SK-N-SH (cell line): ENCODE data around the gene PIK3IP1. TPM values are rescaled to one million over a fixed set of nuclear protein-coding genes. Genes with fewer than 3 reads are reported as not detected.

Experiments used
- CTCF ChIA-PET: fragments of 300-600, 350-600 bp; formaldehyde crosslinking; extraction: SDS; loops from one replicate; lab custom pipeline; 2021; lab: Yijun Ruan, JAX
- POLR2A ChIA-PET: fragments of 350-600 bp; sonication (Branson Sonifier 250); formaldehyde crosslinking; extraction: SDS; loops from one replicate; lab custom pipeline; 2020; ENCODE audit warnings: antibody characterized with exemption, inconsistent platforms; lab: Yijun Ruan, JAX
- DNase-seq: peaks from one replicate; pipeline ENCODE4 v3.0.0; 2012
- H2AFZ ChIP-seq: fragments of 200-600 bp; sonication (generic); 2 replicates; pipeline ENCODE4 v1.8.1; 2016; ENCODE audit warnings: antibody characterized with exemption, mild to moderate bottlenecking, low read depth
- H3F3A ChIP-seq: fragments of 200-600 bp; sonication (generic); replicated peaks from 2 replicates; pipeline ENCODE3; 2016; ENCODE audit warnings: antibody characterized with exemption, mild to moderate bottlenecking; ENCODE audit not compliant: insufficient read depth
- H3K27ac ChIP-seq, 2 experiments: fragments of 200-500 bp in 1 of 2; fragments of 200-600 bp in 1 of 2; sonication (Bioruptor generic) in 1 of 2; sonication (generic), shearing (Covaris generic) in 1 of 2; 2 replicates each; pipeline versions ENCODE4 v1.5.1 to v1.6.1; 2014 to 2016; ENCODE audit warnings: low read depth in 2 of 2, inconsistent platforms in 1 of 2, low read length in 1 of 2, mild to moderate bottlenecking in 1 of 2, mixed read lengths in 1 of 2
- H3K27me3 ChIP-seq: fragments of 200-600 bp; sonication (generic), shearing (Covaris generic); 2 replicates; pipeline ENCODE4 v1.6.1; 2016; ENCODE audit warnings: mixed run types; ENCODE audit not compliant: insufficient read depth
- H3K36me3 ChIP-seq, 2 experiments: fragments of 200-500 bp in 1 of 2; fragments of 200-600 bp in 1 of 2; sonication (Bioruptor generic) in 1 of 2; sonication (generic) in 1 of 2; replicated peaks in 1 of 2; 2 replicates each; pipeline versions ENCODE3 to v1.5.1; 2014 to 2016; ENCODE audit warnings: low read length in 1 of 2, mild to moderate bottlenecking in 1 of 2; ENCODE audit not compliant: insufficient read depth in 2 of 2, control insufficient read depth in 1 of 2
- H3K4me1 ChIP-seq, 2 experiments: fragments of 200-500 bp in 1 of 2; fragments of 200-600 bp in 1 of 2; sonication (Bioruptor generic) in 1 of 2; sonication (generic), shearing (Covaris generic) in 1 of 2; 2 replicates each; pipeline versions ENCODE4 v1.5.1 to v1.6.1; 2014 to 2016; ENCODE audit warnings: low read depth in 1 of 2, low read length in 1 of 2, mixed run types in 1 of 2; ENCODE audit not compliant: insufficient read depth in 2 of 2, control insufficient read depth in 1 of 2
- H3K4me2 ChIP-seq: fragments of 200-600 bp; sonication (generic), shearing (Covaris generic); 2 replicates; pipeline ENCODE4 v1.6.1; 2017; ENCODE audit warnings: mixed run types
- H3K4me3 ChIP-seq, 2 experiments: fragments of 200-500 bp in 1 of 2; fragments of 200-600 bp in 1 of 2; sonication (Bioruptor generic) in 1 of 2; sonication (generic), shearing (Covaris generic) in 1 of 2; 2 replicates each; pipeline versions ENCODE4 v1.5.1 to v1.8.1; 2014 to 2016; ENCODE audit warnings: low read depth in 2 of 2, inconsistent platforms in 1 of 2, low read length in 1 of 2, mild to moderate bottlenecking in 1 of 2, mixed read lengths in 1 of 2, moderate library complexity in 1 of 2
- H3K79me2 ChIP-seq: fragments of 200-600 bp; sonication (generic); 2 replicates; pipeline ENCODE4 v1.8.1; 2017; ENCODE audit warnings: mild to moderate bottlenecking; ENCODE audit not compliant: insufficient read depth
- H3K9ac ChIP-seq: fragments of 200-600 bp; sonication (generic); 2 replicates; pipeline ENCODE4 v1.6.1; 2017; ENCODE audit warnings: mixed run types
- H3K9me2 ChIP-seq: fragments of 200-600 bp; sonication (generic); 2 replicates; pipeline ENCODE4 v1.6.1; 2017; ENCODE audit warnings: mixed run types
- H3K9me3 ChIP-seq: fragments of 200-600 bp; sonication (generic); 2 replicates; pipeline ENCODE4 v1.6.1; 2017; ENCODE audit warnings: mixed run types, mild to moderate bottlenecking, moderate library complexity
- H4K20me1 ChIP-seq: fragments of 200-600 bp; sonication (generic); 2 replicates; pipeline ENCODE4 v1.6.1; 2017; ENCODE audit warnings: mild to moderate bottlenecking, mixed run types; ENCODE audit not compliant: insufficient read depth
- EP300 ChIP-seq, 2 experiments: IDR thresholded peaks; 2 replicates each; pipeline versions ENCODE4 v1.4.0 to v1.6.1; 2012; ENCODE audit warnings: borderline replicate concordance in 1 of 2, low read depth in 1 of 2, low read length in 1 of 2
- EZH2phosphoT487 ChIP-seq: fragments of 200-600 bp; sonication (generic); IDR thresholded peaks from 2 replicates; pipeline ENCODE4 v1.6.1; 2017; ENCODE audit warnings: low read depth, mixed run types, mild to moderate bottlenecking, antibody characterized with exemption, moderate library complexity, borderline replicate concordance
- FOSL2 ChIP-seq: IDR thresholded peaks from 2 replicates; pipeline ENCODE4 v1.4.0; 2012; ENCODE audit warnings: low read depth, mild to moderate bottlenecking, moderate library complexity, borderline replicate concordance
- FOXJ3 ChIP-seq: sonication (generic); formaldehyde crosslinking; IDR thresholded peaks from 2 replicates; pipeline ENCODE4 v1.5.1; 2020; ENCODE audit warnings: mild to moderate bottlenecking, missing genetic modification reagents
- JUND ChIP-seq: IDR thresholded peaks from 2 replicates; pipeline ENCODE4 v1.4.0; 2012
- MXI1 ChIP-seq: IDR thresholded peaks from 2 replicates; pipeline ENCODE4 v1.6.1; 2012; ENCODE audit warnings: mild to moderate bottlenecking, low read depth, low read length, improper control_type of control experiment
- NFIC ChIP-seq: IDR thresholded peaks from 2 replicates; pipeline ENCODE4 v1.4.0; 2012; ENCODE audit warnings: borderline replicate concordance
- NRF1 ChIP-seq: IDR thresholded peaks from 2 replicates; pipeline ENCODE4 v1.6.1; 2012; ENCODE audit warnings: low read depth, mild to moderate bottlenecking, low read length
- SMC3 ChIP-seq: IDR thresholded peaks from 2 replicates; pipeline ENCODE4 v1.6.1; 2012; ENCODE audit warnings: low read depth, low read length, improper control_type of control experiment
- TAF1 ChIP-seq: IDR thresholded peaks from 2 replicates; pipeline ENCODE4 v1.6.1; 2012; ENCODE audit warnings: low read depth, mild to moderate bottlenecking, low read length, moderate library complexity, borderline replicate concordance
- TCF12 ChIP-seq: IDR thresholded peaks from 2 replicates; pipeline ENCODE4 v1.4.0; 2012
- YY1 ChIP-seq: IDR thresholded peaks from 2 replicates; pipeline ENCODE4 v1.4.0; 2012; ENCODE audit warnings: low read depth, mild to moderate bottlenecking
- WGBS: methylation state at CpG from one replicate; pipeline ENCODE4 v1.1.6; 2017; ENCODE audit warnings: low lambda C conversion rate; 5-methylcytosine and 5-hydroxymethylcytosine counted together
- polyA plus RNA-seq, 3 experiments: library from polyadenylated mRNA; depleted of rRNA; stranded (reverse); fragments of >200 nt; gene quantifications; 2 replicates each; pipeline ENCODE4 v1.2.3, GENCODE V29; 2012
- TF ChIP-seq, protein P1 (sequence below): IDR thresholded peaks from 2 replicates; pipeline ENCODE4 v1.4.0; 2012; ENCODE audit warnings: low read depth, borderline replicate concordance
- TF ChIP-seq, protein P2 (sequence below): IDR thresholded peaks from 2 replicates; pipeline ENCODE4; 2012
- TF ChIP-seq, protein P3 (sequence below): IDR thresholded peaks from 2 replicates; pipeline ENCODE4 v1.6.1; 2012; ENCODE audit warnings: mild to moderate bottlenecking, low read depth, low read length, moderate library complexity

PIK3IP1 gene
- polyA plus RNA-seq, 1 of the 3 experiments (the other 2 are of a cell fraction) = 8.6 TPM

DNA sequence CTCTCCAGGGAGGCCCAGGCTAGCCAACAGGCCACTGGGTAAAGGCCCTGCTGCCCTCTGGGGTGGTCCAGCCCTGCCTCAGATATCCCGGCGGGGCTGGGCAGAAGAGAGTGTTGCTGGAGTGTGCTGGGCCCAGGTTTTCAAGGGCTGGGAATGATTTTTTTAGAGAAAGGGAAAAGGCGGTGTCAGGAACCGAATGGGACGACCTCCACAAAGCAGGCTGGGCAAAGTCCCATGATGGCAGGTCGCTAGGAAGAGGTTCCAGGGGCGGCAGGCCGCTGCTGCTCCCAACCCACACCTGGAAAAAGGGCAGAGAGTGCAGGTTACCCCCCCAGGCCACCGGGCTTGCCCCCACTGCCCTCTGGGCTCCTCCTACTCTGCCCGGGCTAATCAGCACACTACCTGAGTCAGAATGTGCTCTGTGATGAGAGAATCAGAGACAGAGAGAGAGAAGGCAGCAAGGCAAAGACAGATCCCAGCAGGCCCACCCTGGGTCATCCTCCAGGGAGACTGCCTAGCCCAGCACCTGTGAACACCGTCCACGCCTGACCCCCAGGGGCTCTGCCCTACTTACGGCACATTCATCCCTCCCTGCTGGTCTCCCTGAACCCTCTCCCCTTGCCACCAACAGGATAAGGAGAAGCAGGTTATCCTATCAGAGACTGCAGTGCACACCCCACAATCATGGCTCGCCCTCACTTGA, 49.2 kb upstream of the PIK3IP1 start (continued):
- TF ChIP-seq, protein P1, sequence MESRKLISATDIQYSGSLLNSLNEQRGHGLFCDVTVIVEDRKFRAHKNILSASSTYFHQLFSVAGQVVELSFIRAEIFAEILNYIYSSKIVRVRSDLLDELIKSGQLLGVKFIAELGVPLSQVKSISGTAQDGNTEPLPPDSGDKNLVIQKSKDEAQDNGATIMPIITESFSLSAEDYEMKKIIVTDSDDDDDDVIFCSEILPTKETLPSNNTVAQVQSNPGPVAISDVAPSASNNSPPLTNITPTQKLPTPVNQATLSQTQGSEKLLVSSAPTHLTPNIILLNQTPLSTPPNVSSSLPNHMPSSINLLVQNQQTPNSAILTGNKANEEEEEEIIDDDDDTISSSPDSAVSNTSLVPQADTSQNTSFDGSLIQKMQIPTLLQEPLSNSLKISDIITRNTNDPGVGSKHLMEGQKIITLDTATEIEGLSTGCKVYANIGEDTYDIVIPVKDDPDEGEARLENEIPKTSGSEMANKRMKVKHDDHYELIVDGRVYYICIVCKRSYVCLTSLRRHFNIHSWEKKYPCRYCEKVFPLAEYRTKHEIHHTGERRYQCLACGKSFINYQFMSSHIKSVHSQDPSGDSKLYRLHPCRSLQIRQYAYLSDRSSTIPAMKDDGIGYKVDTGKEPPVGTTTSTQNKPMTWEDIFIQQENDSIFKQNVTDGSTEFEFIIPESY = no peak
- TF ChIP-seq JUND = no peak

DNA sequence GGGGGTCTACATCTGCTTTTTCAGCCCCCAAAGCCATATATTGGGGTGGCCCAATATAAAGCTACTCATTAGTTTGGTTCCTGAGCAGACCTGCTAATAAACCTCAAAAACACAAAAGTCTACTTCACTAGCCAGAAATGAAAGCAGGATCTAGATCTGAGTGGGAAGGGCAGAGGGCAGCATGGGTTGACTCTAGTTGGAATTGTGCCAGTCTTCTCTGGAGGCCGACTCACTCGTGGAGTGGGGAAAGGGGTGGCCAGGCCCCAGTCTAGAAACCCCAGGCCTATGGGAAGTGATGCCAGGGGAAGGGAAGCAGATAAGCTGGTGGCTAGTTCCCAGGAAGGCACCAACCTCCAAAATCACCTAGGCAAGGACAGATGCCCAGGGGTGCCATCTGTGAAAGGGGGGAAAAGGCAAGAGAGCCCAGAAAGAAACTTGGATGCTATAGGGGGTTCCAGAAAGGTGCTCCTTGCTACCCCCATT, 48.5 kb upstream of the PIK3IP1 start:
- 18% methylated on average over 2 of the region's 2 CpGs for WGBS
- no peak overlapping the region for H3K4me3 ChIP-seq
- ChIA-PET CTCF (interaction anchor here (4.7 kb wide), 1 partner anchor 27 kb away, joined by 25 read pairs; no protein-coding TSS in a partner anchor), POLR2A (interaction anchor here (1.2 kb wide), 1 partner anchor 15 kb away, joined by 3 read pairs; no protein-coding TSS in a partner anchor)
- H4K20me1 ChIP-seq = peaks cover 78% of the 10 kb centered on the region
- H3K4me1 ChIP-seq = peaks cover 19 to 60% of the 10 kb centered on the region in 2 experiments
- no peaks in the 10 kb centered on the region for H3F3A ChIP-seq
- H2AFZ ChIP-seq = no peak overlapping the region
- H3K79me2 ChIP-seq = peaks cover 76% of the 10 kb centered on the region
- H3K9ac ChIP-seq = no peak overlapping the region
- H3K27ac ChIP-seq = no peak overlapping the region
- DNase-seq = no peak
- no peaks in the 10 kb centered on the region for H3K9me2 ChIP-seq
- TF ChIP-seq NFIC (0 out of 2 replicates have a peak, but pooled peaks have one; percentile 9), EP300 (IDR thresholded peaks at IDR 0.05; ENCODE audit: borderline replicate concordance in 1 of 2, low read depth in 1 of 2, low read length in 1 of 2) (no peak), FOSL2 (no peak)
- TF ChIP-seq, protein P2, sequence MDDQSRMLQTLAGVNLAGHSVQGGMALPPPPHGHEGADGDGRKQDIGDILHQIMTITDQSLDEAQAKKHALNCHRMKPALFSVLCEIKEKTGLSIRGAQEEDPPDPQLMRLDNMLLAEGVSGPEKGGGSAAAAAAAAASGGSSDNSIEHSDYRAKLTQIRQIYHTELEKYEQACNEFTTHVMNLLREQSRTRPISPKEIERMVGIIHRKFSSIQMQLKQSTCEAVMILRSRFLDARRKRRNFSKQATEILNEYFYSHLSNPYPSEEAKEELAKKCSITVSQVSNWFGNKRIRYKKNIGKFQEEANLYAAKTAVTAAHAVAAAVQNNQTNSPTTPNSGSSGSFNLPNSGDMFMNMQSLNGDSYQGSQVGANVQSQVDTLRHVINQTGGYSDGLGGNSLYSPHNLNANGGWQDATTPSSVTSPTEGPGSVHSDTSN = no peak
- H3K4me2 ChIP-seq = no peak overlapping the region
- H3K9me3 ChIP-seq = no peaks in the 10 kb centered on the region
- peaks cover 44 to 69% of the 10 kb centered on the region in 2 experiments for H3K36me3 ChIP-seq
- H3K27me3 ChIP-seq = no peaks in the 10 kb centered on the region

DNA sequence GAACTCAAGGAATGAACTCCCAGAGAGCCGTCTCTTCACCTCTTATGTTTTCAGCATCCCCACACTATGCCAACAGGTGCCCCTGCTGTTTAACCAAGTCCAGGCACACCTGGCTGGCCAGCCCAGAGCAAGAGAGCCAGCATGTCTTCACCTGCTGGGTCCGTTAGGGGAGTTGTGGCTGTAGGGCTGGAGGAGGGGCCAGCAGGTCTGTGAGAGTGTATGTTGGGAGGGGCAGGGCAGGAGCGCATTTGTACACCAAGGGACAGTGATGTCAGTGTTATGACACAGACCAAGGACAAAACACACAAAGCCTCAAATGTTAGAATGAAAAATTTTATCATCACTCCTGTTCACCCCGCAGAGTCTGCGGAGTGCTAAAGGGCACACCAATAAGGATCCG, 48.1 kb upstream of the PIK3IP1 start:
- H3K36me3 ChIP-seq = peaks cover 44 to 74% of the 10 kb centered on the region in 2 experiments
- peaks cover 76% of the 10 kb centered on the region for H3K79me2 ChIP-seq
- POLR2A ChIA-PET = interaction anchor here (1.2 to 1.6 kb wide), 2 partner anchors 13 to 14 kb away, joined by 3 to 7 read pairs; no protein-coding TSS in a partner anchor
- peaks cover 74% of the 10 kb centered on the region for H4K20me1 ChIP-seq
- CTCF ChIA-PET = interaction anchor here (0.8 to 4.7 kb wide), 2 partner anchors 26 to 68 kb away, joined by 3 to 25 read pairs; no protein-coding TSS in a partner anchor
- H3K9ac ChIP-seq = no peak overlapping the region
- no peak overlapping the region for H3K27ac ChIP-seq
- peaks cover 19 to 60% of the 10 kb centered on the region in 2 experiments for H3K4me1 ChIP-seq
- no peaks in the 10 kb centered on the region for H3K9me3 ChIP-seq
- no peaks in the 10 kb centered on the region for H3K9me2 ChIP-seq
- H3K4me2 ChIP-seq = no peak overlapping the region
- no peak for DNase-seq
- H3K27me3 ChIP-seq = no peaks in the 10 kb centered on the region
- H2AFZ ChIP-seq = no peak overlapping the region
- 96% methylated on average over 6 of the region's 6 CpGs for WGBS
- no peak overlapping the region for H3K4me3 ChIP-seq
- no peaks in the 10 kb centered on the region for H3F3A ChIP-seq
- TF ChIP-seq NRF1 = no peak
- TF ChIP-seq EZH2phosphoT487 = no peak
- no peak for TF ChIP-seq FOXJ3 (CRISPR knock-in tag)
- TF ChIP-seq, protein P3, sequence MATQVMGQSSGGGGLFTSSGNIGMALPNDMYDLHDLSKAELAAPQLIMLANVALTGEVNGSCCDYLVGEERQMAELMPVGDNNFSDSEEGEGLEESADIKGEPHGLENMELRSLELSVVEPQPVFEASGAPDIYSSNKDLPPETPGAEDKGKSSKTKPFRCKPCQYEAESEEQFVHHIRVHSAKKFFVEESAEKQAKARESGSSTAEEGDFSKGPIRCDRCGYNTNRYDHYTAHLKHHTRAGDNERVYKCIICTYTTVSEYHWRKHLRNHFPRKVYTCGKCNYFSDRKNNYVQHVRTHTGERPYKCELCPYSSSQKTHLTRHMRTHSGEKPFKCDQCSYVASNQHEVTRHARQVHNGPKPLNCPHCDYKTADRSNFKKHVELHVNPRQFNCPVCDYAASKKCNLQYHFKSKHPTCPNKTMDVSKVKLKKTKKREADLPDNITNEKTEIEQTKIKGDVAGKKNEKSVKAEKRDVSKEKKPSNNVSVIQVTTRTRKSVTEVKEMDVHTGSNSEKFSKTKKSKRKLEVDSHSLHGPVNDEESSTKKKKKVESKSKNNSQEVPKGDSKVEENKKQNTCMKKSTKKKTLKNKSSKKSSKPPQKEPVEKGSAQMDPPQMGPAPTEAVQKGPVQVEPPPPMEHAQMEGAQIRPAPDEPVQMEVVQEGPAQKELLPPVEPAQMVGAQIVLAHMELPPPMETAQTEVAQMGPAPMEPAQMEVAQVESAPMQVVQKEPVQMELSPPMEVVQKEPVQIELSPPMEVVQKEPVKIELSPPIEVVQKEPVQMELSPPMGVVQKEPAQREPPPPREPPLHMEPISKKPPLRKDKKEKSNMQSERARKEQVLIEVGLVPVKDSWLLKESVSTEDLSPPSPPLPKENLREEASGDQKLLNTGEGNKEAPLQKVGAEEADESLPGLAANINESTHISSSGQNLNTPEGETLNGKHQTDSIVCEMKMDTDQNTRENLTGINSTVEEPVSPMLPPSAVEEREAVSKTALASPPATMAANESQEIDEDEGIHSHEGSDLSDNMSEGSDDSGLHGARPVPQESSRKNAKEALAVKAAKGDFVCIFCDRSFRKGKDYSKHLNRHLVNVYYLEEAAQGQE = no peak
- TF ChIP-seq YY1 = no peak
- TF ChIP-seq JUND = no peak
- TF ChIP-seq SMC3 = no peak
- TF ChIP-seq, protein P2 = no peak
- TF ChIP-seq MXI1 = no peak
- TF ChIP-seq EP300 (IDR thresholded peaks at IDR 0.05; ENCODE audit: borderline replicate concordance in 1 of 2, low read depth in 1 of 2, low read length in 1 of 2) = no peak
- TF ChIP-seq TCF12 = no peak
- no peak for TF ChIP-seq TAF1
